Neutrophil (primary cell): ENCODE data around the gene RPS6KA6.

Experiments used
- H3K27ac ChIP-seq: fragments of 200-600 bp; sonication (generic); 2 replicates; pipeline ENCODE4 v1.5.1; 2016; ENCODE audit warnings: mild to moderate bottlenecking, moderate library complexity
- H3K27me3 ChIP-seq: fragments of 200-600 bp; sonication (generic); 2 replicates; pipeline ENCODE4 v1.6.0; 2016; ENCODE audit warnings: mild to moderate bottlenecking
- H3K36me3 ChIP-seq: fragments of 200-600 bp; sonication (generic); 2 replicates; pipeline ENCODE4 v1.5.1; 2017
- H3K4me1 ChIP-seq, 2 experiments: fragments of 200-600 bp in 1 of 2; sonication (generic) in 1 of 2; 1 replicate in 1 of 2; 2 replicates in 1 of 2; pipeline versions ENCODE4 v1.5.1 to v1.6.1; 2013 to 2016; ENCODE audit warnings: low read depth in 1 of 2, low read length in 1 of 2, mild to moderate bottlenecking in 1 of 2, moderate library complexity in 1 of 2; ENCODE audit not compliant: control insufficient read depth in 1 of 2, insufficient read depth in 1 of 2
- H3K4me3 ChIP-seq, 2 experiments: fragments of 200-600 bp in 1 of 2; sonication (generic) in 1 of 2; 1 replicate in 1 of 2; 2 replicates in 1 of 2; pipeline ENCODE4 v1.5.1; 2013 to 2016; ENCODE audit warnings: low read depth in 1 of 2, low read length in 1 of 2, mild to moderate bottlenecking in 1 of 2, moderate library complexity in 1 of 2
- H3K9me3 ChIP-seq: fragments of 200-600 bp; sonication (generic); 2 replicates; pipeline ENCODE4 v1.5.1; 2016
- TF ChIP-seq, protein P1 (sequence below): fragments of 200-600 bp; sonication (generic); IDR thresholded peaks from 2 replicates; pipeline ENCODE4 v1.5.1; 2016; ENCODE audit warnings: antibody characterized with exemption

RPS6KA6 gene

DNA sequence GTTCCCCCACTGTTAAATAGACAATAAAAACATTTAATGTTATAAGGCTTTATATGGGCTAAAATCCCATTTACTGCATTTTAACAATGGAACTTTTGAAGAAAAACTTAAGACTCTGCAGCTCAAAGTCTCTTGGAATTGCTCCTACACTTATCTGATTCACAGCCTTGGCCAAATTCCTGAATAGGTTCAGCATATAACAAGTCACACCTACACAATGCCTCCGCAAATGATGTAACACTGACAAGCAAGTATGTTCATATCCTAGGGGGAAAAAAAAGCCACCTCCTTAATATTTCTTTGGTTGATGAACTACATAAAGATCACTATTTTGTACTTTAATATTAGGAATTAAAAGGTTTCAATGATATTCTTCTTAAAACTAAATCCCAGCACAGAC lies 34.5 kb downstream of the RPS6KA6 start:
- no peaks in the 10 kb centered on the region for H3K4me1 ChIP-seq
- no peaks in the 10 kb centered on the region for H3K36me3 ChIP-seq
- no peak overlapping the region for H3K27ac ChIP-seq
- H3K27me3 ChIP-seq, result no peaks in the 10 kb centered on the region
- no peaks in the 10 kb centered on the region for H3K9me3 ChIP-seq
- TF ChIP-seq, protein P1, sequence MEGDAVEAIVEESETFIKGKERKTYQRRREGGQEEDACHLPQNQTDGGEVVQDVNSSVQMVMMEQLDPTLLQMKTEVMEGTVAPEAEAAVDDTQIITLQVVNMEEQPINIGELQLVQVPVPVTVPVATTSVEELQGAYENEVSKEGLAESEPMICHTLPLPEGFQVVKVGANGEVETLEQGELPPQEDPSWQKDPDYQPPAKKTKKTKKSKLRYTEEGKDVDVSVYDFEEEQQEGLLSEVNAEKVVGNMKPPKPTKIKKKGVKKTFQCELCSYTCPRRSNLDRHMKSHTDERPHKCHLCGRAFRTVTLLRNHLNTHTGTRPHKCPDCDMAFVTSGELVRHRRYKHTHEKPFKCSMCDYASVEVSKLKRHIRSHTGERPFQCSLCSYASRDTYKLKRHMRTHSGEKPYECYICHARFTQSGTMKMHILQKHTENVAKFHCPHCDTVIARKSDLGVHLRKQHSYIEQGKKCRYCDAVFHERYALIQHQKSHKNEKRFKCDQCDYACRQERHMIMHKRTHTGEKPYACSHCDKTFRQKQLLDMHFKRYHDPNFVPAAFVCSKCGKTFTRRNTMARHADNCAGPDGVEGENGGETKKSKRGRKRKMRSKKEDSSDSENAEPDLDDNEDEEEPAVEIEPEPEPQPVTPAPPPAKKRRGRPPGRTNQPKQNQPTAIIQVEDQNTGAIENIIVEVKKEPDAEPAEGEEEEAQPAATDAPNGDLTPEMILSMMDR, result no peak
- no peak overlapping the region for H3K4me3 ChIP-seq

DNA sequence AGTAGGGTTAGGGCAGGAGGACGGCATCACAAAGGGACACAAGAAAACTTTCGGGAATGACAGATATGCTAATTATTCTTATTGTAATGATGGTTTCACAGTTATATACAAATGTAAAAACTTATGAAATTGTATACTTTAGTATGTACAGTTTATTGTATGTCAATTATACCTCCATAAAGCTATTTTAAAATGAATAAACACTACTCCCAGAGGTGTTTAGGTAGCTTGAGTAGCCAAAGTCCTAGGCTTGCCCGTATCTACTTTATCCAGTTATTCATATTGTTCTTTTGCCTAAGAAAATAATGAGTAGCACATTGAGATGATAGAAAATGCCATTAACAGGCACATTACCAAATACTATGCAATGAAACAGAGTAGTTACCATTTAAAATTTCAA lies 43.0 kb downstream of the RPS6KA6 start:
- H3K4me1 ChIP-seq, result no peaks in the 10 kb centered on the region
- no peaks in the 10 kb centered on the region for H3K36me3 ChIP-seq
- H3K9me3 ChIP-seq, result no peaks in the 10 kb centered on the region
- H3K27ac ChIP-seq, result no peak overlapping the region
- no peak overlapping the region for H3K4me3 ChIP-seq
- no peaks in the 10 kb centered on the region for H3K27me3 ChIP-seq
- TF ChIP-seq, protein P1, result no peak

DNA sequence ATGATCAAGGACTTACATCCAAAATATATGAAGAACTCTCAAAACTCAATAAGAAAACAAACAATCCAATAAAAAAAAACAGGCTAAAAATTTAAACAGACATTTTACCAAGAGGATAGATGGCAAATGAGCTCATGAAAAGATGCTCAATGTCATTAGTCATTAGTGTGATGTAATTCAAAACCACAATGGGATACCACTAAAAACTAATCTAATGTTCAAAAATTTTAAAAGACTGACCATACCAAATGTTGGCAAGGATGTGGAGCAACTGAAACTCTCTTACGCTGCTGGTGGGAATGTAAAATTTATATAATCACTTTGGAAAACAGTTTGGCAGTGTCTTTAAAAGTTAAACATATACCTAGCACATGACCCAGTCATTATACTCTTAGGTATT lies 43.7 kb downstream of the RPS6KA6 start:
- H3K27me3 ChIP-seq, result no peaks in the 10 kb centered on the region
- TF ChIP-seq, protein P1, result no peak
- no peaks in the 10 kb centered on the region for H3K4me1 ChIP-seq
- no peak overlapping the region for H3K27ac ChIP-seq
- no peaks in the 10 kb centered on the region for H3K9me3 ChIP-seq
- no peak overlapping the region for H3K4me3 ChIP-seq
- H3K36me3 ChIP-seq, result no peaks in the 10 kb centered on the region

DNA sequence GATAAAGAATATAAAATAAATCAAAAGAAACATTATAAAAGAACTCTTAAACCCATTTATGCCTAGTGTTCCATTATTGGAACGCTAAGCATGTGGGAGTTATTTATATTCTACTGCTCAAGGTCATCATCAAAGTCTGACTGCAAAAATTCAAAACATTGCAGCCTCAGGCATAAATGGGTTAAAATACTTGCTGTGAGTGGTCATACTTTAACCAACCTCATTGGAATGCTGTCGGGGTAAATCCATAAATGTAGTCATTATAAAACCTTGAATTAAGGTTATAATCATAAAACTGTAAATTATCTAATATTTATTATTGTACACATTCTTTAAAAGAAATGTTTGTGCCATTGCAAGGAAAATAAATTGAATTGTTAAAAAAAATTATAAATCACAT lies 55.0 kb downstream of the RPS6KA6 start:
- H3K9me3 ChIP-seq, result no peaks in the 10 kb centered on the region
- no peaks in the 10 kb centered on the region for H3K36me3 ChIP-seq
- TF ChIP-seq, protein P1, result no peak
- H3K4me3 ChIP-seq, result no peak overlapping the region
- H3K4me1 ChIP-seq, result no peaks in the 10 kb centered on the region
- no peak overlapping the region for H3K27ac ChIP-seq
- H3K27me3 ChIP-seq, result no peaks in the 10 kb centered on the region

DNA sequence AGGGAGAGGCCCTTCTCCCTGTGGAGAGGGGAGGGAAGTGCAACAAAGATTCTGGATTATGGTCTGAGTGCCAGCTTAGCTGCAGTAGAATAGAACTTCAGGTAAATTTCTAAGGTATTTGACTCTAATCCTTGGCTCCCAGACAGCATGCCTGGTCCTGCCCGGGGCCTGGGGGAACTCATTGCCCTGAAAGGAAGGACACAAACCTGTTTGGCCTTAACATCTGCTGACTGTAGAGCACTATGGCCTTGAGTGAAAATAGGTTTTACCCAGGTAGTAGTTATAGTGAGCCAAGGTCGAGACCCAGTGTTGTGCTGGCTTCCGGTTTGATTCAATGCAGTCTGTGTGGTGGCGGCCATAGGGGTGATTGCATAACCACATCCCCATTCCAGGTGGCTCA lies 64.4 kb downstream of the RPS6KA6 start:
- Histone ChIP-seq H3K4me3 (no peak overlapping the region), H3K4me1 (no peaks in the 10 kb centered on the region), H3K9me3 (no peaks in the 10 kb centered on the region), H3K36me3 (no peaks in the 10 kb centered on the region), H3K27me3 (no peaks in the 10 kb centered on the region), H3K27ac (no peak overlapping the region)
- TF ChIP-seq, protein P1, result no peak

DNA sequence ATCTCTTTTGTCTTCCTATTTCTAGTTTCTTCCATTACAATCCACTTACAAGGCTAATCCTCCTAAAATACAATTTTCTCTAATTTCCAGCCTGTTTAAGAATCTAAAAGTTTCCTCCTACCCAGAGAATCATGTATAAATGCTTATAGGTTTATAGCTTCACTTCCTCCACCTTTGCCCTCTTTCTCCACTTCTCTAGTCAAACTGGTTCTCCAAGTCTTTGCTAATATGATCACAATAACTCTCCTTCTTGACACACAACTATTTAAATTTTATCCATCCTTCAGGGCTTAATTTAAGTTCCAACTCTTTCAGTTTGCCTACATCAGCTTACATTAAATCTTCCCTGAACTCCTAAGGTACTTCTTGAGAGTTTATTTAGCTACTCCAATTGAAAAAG lies 69.2 kb downstream of the RPS6KA6 start:
- TF ChIP-seq, protein P1, result no peak

More for the DNA sequence above, 69.2 kb downstream of the RPS6KA6 start:
- H3K4me1 ChIP-seq, result no peaks in the 10 kb centered on the region
- no peaks in the 10 kb centered on the region for H3K36me3 ChIP-seq
- no peaks in the 10 kb centered on the region for H3K27me3 ChIP-seq
- no peak overlapping the region for H3K27ac ChIP-seq
- H3K4me3 ChIP-seq, result no peak overlapping the region
- no peaks in the 10 kb centered on the region for H3K9me3 ChIP-seq
